Activated naive CD8-positive, alpha-beta T cell treated with anti-CD3 and anti-CD28 coated beads, Interleukin-2, amount 50 U/mL, for 24 hours (primary cell): ENCODE data around the gene PHKB.

Experiments
- ATAC-seq: fragments of 150-1000 bp; cut with Tn5 transposase; one replicate; pipeline ENCODE4 v1.10.0; 2021
- DNase-seq: peaks from one replicate; pipeline ENCODE4 v3.0.0; 2021
- H3K27ac Mint-ChIP-seq: one replicate; pipeline ENCODE4 v1.8.0; 2021; ENCODE audit warnings: mild to moderate bottlenecking, mixed read lengths
- H3K27me3 Mint-ChIP-seq: one replicate; pipeline ENCODE4 v1.8.0; 2021; ENCODE audit warnings: mixed read lengths
- H3K36me3 Mint-ChIP-seq: one replicate; pipeline ENCODE4 v1.8.0; 2021; ENCODE audit warnings: low read depth, mixed read lengths
- H3K4me1 Mint-ChIP-seq: one replicate; pipeline ENCODE4 v1.8.0; 2021; ENCODE audit warnings: mixed read lengths
- H3K4me3 Mint-ChIP-seq: one replicate; pipeline ENCODE4 v1.8.0; 2021; ENCODE audit warnings: mild to moderate bottlenecking, moderate library complexity, mixed read lengths
- H3K9me3 Mint-ChIP-seq: one replicate; pipeline ENCODE4 v1.8.0; 2021; ENCODE audit warnings: mixed read lengths

Gene PHKB

DNA sequence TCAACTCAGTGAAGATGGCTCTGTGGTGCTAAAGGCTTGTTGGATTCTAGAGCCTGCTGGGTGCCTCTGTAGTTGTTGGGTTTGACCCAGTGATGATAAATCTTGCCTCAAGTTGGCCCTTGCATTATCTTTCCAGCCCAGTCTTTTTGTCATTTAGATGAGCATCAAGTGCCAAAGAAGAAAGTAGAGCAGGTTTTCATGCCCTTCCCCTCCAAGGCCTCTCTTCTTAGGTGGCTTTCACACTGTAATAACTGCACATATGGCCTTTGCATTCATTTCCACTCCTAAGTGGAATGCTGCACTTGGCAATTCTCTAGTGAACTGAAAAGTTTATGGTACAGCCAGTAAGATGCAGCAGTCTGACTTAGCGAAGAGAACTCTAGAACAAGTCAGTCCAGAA, 165.1 kb downstream of the PHKB start:
- H3K27ac Mint-ChIP-seq: no peak overlapping the region
- peaks cover 9% of the 10 kb centered on the region for H3K9me3 Mint-ChIP-seq
- ATAC-seq (no peak), DNase-seq (no peak)
- H3K36me3 Mint-ChIP-seq: peaks cover 17% of the 10 kb centered on the region
- no peak overlapping the region for H3K4me3 Mint-ChIP-seq
- no peaks in the 10 kb centered on the region for H3K27me3 Mint-ChIP-seq
- H3K4me1 Mint-ChIP-seq: no peaks in the 10 kb centered on the region

DNA sequence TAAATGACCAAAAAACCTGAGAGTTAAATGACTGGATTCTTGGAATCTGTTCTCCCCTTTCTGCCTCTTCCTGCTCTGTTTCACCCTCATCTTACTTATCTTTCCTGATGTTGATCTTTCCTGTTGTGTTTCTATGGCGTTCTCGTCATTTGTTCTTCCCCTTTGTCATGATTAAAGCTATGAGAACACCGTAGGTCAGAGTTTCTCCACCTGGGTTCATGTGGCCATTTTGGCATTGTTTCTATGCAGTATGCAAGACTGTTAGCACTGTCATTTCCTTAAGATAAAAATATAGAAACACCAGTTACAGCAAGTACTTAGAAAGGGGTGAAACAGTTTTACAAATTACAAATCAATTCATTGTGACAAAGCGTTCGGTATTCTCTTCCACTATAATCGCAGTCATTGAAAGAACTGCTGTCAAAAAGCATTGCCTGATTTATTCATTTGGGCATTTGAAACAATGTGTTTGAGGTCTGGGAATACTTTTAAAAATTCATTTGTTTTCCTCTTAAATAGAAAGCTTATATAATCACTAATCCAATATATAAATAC, 166.0 kb downstream of the PHKB start:
- DNase-seq (no peak), ATAC-seq (no peak)
- Mint-ChIP-seq H3K27me3 (no peaks in the 10 kb centered on the region), H3K27ac (no peak overlapping the region), H3K4me1 (no peaks in the 10 kb centered on the region), H3K4me3 (no peak overlapping the region), H3K9me3 (peaks cover 9% of the 10 kb centered on the region), H3K36me3 (peaks cover 17% of the 10 kb centered on the region)

DNA sequence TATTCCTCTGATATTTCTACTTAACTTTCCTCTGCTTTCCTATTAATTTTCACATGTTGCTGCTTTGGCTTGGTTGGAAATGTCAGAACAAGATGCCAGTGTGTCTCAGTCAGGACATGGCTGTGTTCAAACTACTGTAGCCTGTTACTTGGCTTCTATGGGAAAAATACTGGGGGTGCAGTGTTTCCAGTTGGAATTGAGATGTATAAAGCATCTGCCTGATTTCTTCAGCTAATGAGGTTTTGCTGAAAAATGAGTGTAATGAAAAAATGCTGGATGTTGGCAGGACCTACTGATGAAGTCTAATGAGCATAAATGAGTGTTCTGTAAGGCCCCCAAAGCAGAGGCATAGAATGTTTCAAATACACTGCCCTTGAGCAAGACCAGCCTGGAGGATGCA, 166.6 kb downstream of the PHKB start:
- no peak overlapping the region for H3K27ac Mint-ChIP-seq
- peaks cover 17% of the 10 kb centered on the region for H3K36me3 Mint-ChIP-seq
- ATAC-seq: no peak
- H3K27me3 Mint-ChIP-seq: no peaks in the 10 kb centered on the region
- DNase-seq: no peak
- no peak overlapping the region for H3K4me3 Mint-ChIP-seq
- H3K4me1 Mint-ChIP-seq: no peaks in the 10 kb centered on the region
- peaks cover 9% of the 10 kb centered on the region for H3K9me3 Mint-ChIP-seq

DNA sequence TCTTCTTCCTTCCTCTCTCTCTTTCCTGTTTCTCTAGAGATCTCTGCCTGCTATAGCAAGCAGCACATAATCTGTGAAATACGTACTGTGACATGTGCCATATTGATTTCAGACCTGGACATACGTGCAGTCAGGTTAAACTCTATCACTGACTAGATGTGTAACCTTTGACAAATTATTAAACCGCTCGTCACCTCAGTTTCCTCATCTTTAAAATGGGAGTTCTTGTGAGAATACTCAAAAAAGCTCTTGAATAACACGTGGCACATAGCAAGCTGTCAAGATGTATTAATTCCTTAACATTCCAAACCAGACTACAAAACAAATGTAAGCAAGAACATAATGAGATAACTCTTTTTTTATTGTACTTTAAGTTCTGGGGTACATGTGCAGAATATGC, 170.0 kb downstream of the PHKB start:
- Mint-ChIP-seq H3K36me3 (peaks cover 35% of the 10 kb centered on the region), H3K4me3 (no peak overlapping the region), H3K9me3 (peaks cover 9% of the 10 kb centered on the region), H3K27me3 (no peaks in the 10 kb centered on the region), H3K27ac (no peak overlapping the region), H3K4me1 (no peaks in the 10 kb centered on the region)
- ATAC-seq (no peak), DNase-seq (no peak)

DNA sequence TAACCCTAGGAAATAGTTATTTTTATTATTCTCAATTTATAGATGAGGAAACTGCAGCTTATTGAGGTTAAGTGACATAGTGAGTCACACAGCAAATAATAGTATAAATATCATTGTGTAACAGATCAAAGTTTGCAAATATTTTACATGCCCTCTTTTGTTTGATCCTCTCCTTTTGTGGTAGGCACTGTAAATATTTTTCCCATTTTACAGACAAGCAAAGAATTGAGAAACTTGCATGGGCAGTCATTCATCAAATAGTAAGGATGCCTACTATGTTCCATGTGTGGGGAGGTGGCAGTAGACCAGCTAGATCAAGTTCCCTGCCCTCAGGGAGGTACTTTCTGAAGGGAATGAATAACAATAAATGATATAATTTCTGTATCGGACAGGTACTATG, 173.0 kb downstream of the PHKB start:
- ATAC-seq: no peak
- no peak for DNase-seq
- Mint-ChIP-seq H3K27me3 (no peaks in the 10 kb centered on the region), H3K27ac (no peak overlapping the region), H3K9me3 (peaks cover 4% of the 10 kb centered on the region), H3K4me3 (no peak overlapping the region), H3K36me3 (peaks cover 25% of the 10 kb centered on the region), H3K4me1 (no peaks in the 10 kb centered on the region)

DNA sequence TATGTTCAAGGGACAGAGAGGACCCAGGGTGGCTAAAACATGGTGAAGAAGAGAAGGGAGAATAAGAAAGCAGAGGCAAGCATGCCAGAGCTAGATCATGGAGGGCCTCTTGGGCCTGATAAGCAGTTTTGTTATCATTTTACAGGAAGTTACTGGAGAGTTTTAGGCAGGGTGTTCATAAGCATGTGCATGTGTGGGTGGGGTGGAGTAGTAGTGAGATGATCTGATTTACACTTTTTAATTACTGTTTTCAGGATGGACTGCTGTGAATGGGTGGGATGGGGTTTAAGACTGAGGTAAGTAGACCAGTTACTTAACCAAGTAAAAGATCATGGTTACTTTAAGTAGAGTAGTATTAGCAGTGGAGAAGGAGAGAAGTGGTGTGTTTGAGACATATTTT, 173.6 kb downstream of the PHKB start:
- H3K4me3 Mint-ChIP-seq: no peak overlapping the region
- DNase-seq (no peak), ATAC-seq (no peak)
- H3K27me3 Mint-ChIP-seq: no peaks in the 10 kb centered on the region
- H3K36me3 Mint-ChIP-seq: peaks cover 25% of the 10 kb centered on the region
- no peaks in the 10 kb centered on the region for H3K4me1 Mint-ChIP-seq
- H3K9me3 Mint-ChIP-seq: peaks cover 4% of the 10 kb centered on the region
- H3K27ac Mint-ChIP-seq: no peak overlapping the region

DNA sequence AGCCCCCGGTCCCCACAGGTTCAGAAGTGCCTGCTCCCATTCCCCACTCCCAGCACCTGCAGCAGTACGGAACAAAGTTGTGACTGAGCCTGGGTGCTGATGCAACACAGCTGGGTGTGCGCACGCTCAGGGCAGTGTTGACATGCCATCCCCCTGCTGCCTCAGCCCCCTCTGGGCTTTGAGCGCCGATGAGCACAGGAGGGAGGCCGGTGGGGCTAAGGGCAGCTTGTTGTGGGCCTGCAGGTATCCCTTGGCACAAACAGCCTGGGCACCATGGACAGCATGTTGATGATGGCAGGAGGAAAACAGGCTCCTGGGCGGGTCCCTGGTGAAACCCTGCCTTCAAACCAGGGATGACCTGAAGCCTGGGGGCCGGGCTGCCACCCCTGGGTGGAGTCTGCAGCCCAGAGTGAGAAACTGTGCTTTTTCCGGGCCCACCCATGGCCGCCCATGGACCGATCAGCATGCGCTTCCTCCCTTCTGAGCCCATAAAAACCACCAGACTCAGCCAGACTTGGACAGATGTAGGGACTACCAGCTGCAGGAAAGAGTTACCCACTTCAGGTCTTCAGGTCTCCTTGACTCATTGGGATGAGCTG, 175.5 kb downstream of the PHKB start:
- no peaks in the 10 kb centered on the region for H3K9me3 Mint-ChIP-seq
- ATAC-seq: no peak
- no peaks in the 10 kb centered on the region for H3K4me1 Mint-ChIP-seq
- peaks cover 28% of the 10 kb centered on the region for H3K36me3 Mint-ChIP-seq
- no peak overlapping the region for H3K27ac Mint-ChIP-seq
- H3K4me3 Mint-ChIP-seq: no peak overlapping the region
- H3K27me3 Mint-ChIP-seq: no peaks in the 10 kb centered on the region
- no peak for DNase-seq

DNA sequence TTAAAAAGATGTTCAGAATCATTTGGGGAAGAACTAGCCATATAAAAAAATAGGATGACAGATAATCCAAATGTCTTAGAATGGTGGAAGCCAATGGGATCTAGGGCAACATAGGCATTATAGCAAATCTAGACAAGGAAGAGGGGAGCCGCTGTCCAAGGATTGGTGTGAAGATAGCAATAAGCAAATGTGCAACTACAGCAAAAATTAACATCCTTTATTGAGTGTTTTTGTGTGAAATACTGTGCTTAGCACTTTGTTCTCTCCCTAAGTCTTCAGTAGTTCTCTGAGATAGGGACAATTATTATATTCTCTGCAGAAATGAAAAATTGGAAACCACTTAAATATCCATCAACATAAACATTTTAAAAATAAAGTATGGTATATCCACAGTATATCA, 177.0 kb downstream of the PHKB start:
- Mint-ChIP-seq H3K4me1 (no peaks in the 10 kb centered on the region), H3K4me3 (no peak overlapping the region), H3K27ac (no peak overlapping the region), H3K36me3 (peaks cover 38% of the 10 kb centered on the region), H3K27me3 (no peaks in the 10 kb centered on the region), H3K9me3 (no peaks in the 10 kb centered on the region)
- ATAC-seq (no peak), DNase-seq (no peak)

DNA sequence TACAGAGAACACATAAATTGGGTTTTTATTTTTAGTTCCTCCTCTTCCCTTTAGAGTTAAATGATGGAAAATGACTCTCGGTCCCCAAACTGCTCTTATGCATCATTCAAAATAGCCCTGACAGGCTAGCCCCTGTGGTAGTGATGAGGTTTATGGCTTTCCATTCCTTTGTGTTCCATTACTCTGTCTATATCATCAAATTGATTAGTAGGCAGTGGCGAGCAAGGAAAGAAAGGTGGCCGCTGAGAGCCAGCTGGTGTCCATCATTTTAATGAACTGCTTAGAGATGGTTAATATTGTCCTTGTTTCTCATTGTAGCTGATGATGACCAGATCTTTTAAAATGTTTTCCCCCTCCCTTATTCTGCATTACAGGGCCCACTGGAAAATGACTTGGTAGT, 179.5 kb downstream of the PHKB start:
- DNase-seq: no peak
- no peaks in the 10 kb centered on the region for H3K27me3 Mint-ChIP-seq
- H3K9me3 Mint-ChIP-seq: no peaks in the 10 kb centered on the region
- H3K4me1 Mint-ChIP-seq: peaks cover 4% of the 10 kb centered on the region
- H3K4me3 Mint-ChIP-seq: no peak overlapping the region
- H3K36me3 Mint-ChIP-seq: peaks cover 27% of the 10 kb centered on the region
- ATAC-seq: no peak
- H3K27ac Mint-ChIP-seq: no peak overlapping the region

DNA sequence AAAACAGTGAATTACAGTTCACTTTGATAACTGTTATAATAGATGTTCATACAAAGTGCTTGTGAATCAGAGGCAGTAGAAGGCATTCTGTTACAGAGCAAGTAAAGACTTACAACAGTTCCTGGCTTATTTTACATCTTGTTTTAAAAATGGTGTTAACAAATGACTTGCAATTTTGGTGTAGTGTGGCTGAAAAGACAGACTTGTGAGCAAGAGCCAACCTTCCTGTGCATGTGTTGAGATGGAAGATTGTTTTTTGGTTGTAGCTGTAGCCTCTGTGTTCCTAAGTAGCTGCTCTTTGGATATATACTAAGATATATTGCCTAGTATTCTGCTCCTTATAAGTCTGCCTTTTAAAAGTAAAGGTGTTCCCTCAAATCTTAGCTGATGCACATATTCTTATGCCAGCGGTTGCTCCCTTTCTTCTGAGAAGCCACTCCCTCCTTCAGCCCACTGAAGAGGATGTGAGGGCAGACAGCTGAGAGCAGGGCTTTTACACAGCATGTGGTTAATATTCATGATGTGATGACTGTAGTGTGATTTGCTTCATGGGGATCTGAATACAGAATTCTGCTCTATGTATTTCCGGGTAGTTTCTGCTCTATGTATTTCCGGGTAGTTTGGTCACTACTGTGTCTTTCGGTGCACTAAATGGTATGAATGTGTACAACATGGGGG, 182.3 kb downstream of the PHKB start:
- no peak overlapping the region for H3K4me3 Mint-ChIP-seq
- ATAC-seq (no peak), DNase-seq (no peak)
- no peaks in the 10 kb centered on the region for H3K9me3 Mint-ChIP-seq
- no peaks in the 10 kb centered on the region for H3K27me3 Mint-ChIP-seq
- H3K36me3 Mint-ChIP-seq: peaks cover 22% of the 10 kb centered on the region
- peak overlapping the region; percentile 45 for H3K27ac Mint-ChIP-seq
- H3K4me1 Mint-ChIP-seq: peaks cover 4% of the 10 kb centered on the region

DNA sequence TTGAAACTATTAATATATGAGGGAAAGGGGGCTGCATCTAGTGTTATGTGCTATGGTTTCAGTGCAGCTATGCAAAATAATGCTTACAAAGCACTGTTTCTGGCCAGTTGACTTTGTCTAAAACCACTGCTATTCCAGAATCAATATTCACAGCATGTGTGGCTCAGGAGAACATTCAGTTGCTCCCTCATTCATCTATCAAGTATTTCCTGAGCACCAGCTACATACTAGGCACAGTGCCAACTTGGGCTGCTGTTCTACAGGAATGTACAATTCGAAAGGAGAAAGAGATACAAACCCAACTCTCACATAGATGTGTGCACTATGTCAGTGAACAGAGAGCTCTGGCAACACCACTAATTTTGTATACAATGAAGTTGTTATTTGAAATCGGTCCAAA, 183.0 kb downstream of the PHKB start:
- H3K4me3 Mint-ChIP-seq: no peak overlapping the region

DNA sequence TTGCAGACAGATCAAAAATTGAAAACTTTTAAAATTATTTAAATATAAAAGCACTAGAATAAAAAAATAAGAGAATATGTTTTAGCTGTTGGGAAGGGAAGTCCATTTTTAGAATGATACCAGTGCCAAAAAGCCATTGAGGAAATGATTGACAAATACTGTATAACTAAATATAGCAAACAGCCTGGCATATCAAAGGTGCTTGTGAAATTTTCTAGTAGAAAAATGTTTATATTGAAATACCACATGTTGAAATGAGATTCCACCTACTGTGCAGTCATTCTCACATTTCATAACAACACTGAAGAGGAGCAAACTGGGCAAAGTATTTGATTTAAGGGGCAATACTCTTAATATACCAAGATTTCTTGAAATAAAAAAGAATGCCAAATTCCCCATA, 183.5 kb downstream of the PHKB start:
- peaks cover 28% of the 10 kb centered on the region for H3K36me3 Mint-ChIP-seq
- no peak for ATAC-seq

More for the DNA sequence above, 183.0 kb downstream of the PHKB start:
- peaks cover 4% of the 10 kb centered on the region for H3K4me1 Mint-ChIP-seq
- no peak for DNase-seq
- H3K36me3 Mint-ChIP-seq: peaks cover 26% of the 10 kb centered on the region
- no peak for ATAC-seq
- no peaks in the 10 kb centered on the region for H3K27me3 Mint-ChIP-seq
- no peak overlapping the region for H3K27ac Mint-ChIP-seq
- H3K9me3 Mint-ChIP-seq: no peaks in the 10 kb centered on the region

DNA sequence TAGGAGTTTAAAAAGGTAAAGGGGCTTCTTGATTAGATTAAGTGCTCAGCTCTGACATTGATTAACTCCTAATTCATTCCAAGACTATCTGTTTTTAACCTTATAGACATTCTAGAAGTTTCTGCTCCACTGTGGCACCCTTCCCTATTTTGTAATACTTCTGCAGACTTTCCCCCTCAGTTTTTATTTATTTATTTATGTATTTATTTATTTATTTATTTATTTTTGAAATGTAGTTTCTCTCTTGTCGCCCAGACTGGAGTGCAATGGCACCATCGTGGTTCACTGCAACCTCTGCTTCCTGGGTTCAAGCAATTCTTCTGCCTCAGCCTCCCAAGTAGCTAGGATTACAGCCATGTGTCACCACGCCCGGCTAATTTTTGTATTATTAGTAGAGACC, 185.8 kb downstream of the PHKB start:
- ATAC-seq (no peak), DNase-seq (no peak)
- H3K36me3 Mint-ChIP-seq: peaks cover 35% of the 10 kb centered on the region
- no peaks in the 10 kb centered on the region for H3K27me3 Mint-ChIP-seq
- H3K9me3 Mint-ChIP-seq: no peaks in the 10 kb centered on the region
- H3K27ac Mint-ChIP-seq: no peak overlapping the region
- H3K4me1 Mint-ChIP-seq: peaks cover 4% of the 10 kb centered on the region
- H3K4me3 Mint-ChIP-seq: no peak overlapping the region

More for the DNA sequence above, 183.5 kb downstream of the PHKB start:
- no peak overlapping the region for H3K4me3 Mint-ChIP-seq
- H3K4me1 Mint-ChIP-seq: peaks cover 4% of the 10 kb centered on the region
- no peaks in the 10 kb centered on the region for H3K9me3 Mint-ChIP-seq
- no peaks in the 10 kb centered on the region for H3K27me3 Mint-ChIP-seq
- DNase-seq: no peak
- no peak overlapping the region for H3K27ac Mint-ChIP-seq

DNA sequence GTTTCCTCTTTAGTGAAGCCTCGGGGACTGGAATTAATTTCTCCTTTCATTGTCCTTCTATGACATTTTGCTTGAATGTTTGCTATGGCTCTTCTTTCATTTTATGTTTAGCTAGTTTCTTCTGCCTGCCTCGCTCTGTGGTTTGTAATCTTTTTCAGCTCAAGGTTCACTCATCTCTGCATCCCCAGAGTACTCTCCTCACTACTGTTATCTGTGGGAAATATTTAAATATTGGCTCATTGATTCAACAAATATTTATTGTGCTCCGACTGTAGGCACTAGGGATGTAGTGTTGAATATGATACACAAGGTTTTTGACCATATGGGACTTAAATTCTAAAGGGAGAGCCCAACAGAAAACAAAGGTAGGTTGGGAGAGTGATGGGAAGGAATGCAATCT, 195.9 kb downstream of the PHKB start:
- no peak overlapping the region for H3K27ac Mint-ChIP-seq
- H3K4me3 Mint-ChIP-seq: no peak overlapping the region
- peaks cover 46% of the 10 kb centered on the region for H3K36me3 Mint-ChIP-seq
- H3K4me1 Mint-ChIP-seq: no peaks in the 10 kb centered on the region
- ATAC-seq: no peak
- no peaks in the 10 kb centered on the region for H3K9me3 Mint-ChIP-seq
- DNase-seq: no peak
- H3K27me3 Mint-ChIP-seq: no peaks in the 10 kb centered on the region

DNA sequence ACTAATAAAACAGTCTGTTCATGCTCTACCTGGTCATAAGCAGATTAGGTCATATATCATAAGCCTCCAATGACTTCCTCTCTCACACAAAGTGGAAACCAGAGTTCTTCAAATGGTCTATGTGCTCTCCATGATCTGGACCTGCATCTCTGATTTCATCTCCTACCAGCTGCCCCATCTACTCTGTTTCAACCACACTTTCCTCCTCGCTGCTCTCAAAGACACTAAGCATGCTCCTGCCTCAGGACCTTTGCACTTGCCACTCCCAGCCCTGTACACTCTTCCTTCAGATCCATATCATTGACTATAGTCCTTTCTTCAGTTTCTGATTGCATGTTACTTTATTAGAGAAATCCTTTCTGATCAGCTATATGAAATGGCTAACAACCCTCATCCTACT, 196.8 kb downstream of the PHKB start:
- H3K4me1 Mint-ChIP-seq: no peaks in the 10 kb centered on the region
- peaks cover 43% of the 10 kb centered on the region for H3K36me3 Mint-ChIP-seq
- H3K9me3 Mint-ChIP-seq: no peaks in the 10 kb centered on the region
- H3K27ac Mint-ChIP-seq: no peak overlapping the region
- H3K4me3 Mint-ChIP-seq: no peak overlapping the region
- DNase-seq: no peak
- no peak for ATAC-seq
- no peaks in the 10 kb centered on the region for H3K27me3 Mint-ChIP-seq
